HUES48 (cell line): ENCODE results near the gene SH3RF3.
"Not testable (repeated sequence)": the region's sequence is repeated elsewhere in the genome, so short reads cannot be mapped to it uniquely, and the experiment has no call there.

ENCODE experiments used
- H3K27ac ChIP-seq: one replicate; pipeline ENCODE4 v1.7.0; 2013; ENCODE audit warnings: low read depth, low read length, inconsistent platforms
- H3K27me3 ChIP-seq: 2 replicates; pipeline ENCODE4 v1.6.1; 2013; ENCODE audit warnings: mild to moderate bottlenecking, low read length; ENCODE audit not compliant: control insufficient read depth, insufficient read depth
- H3K36me3 ChIP-seq: 2 replicates; pipeline ENCODE4 v1.6.1; 2013; ENCODE audit warnings: low read length; ENCODE audit not compliant: control insufficient read depth, insufficient read depth
- H3K4me1 ChIP-seq: 2 replicates; pipeline ENCODE4 v1.6.1; 2013; ENCODE audit warnings: mild to moderate bottlenecking, low read length; ENCODE audit not compliant: control insufficient read depth, insufficient read depth
- H3K4me3 ChIP-seq: 2 replicates; pipeline ENCODE4 v1.5.1; 2013; ENCODE audit warnings: mild to moderate bottlenecking, low read depth, low read length
- H3K9ac ChIP-seq: 2 replicates; pipeline ENCODE4 v1.6.1; 2013; ENCODE audit warnings: mild to moderate bottlenecking, low read depth, low read length, moderate library complexity
- H3K9me3 ChIP-seq: 2 replicates; pipeline ENCODE4 v1.6.1; 2013; ENCODE audit warnings: low read length; ENCODE audit not compliant: control insufficient read depth, insufficient read depth

The SH3RF3 gene

DNA sequence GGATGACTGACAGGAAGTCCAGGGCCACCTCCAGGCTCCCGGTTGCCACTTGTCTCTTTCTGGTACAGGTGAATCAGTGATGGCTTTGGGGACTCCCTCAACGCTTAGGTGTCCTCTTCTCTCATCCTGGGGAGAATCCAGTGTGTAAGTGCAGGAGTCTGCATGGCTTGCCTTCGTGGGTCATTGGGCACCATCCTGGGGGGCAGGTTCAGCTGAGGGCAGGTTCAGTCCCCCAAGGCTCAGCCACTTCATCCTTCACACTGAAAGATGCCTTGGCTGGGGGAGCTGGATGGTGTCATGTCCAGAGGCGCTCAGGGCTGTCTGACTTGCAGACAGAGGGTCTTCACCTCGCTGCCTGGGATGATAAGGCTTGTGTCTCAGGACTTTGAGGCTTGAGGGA lies 29.2 kb downstream of the SH3RF3 start:
- Histone ChIP-seq H3K36me3 (no peaks in the 10 kb centered on the region), H3K9me3 (no peaks in the 10 kb centered on the region), H3K4me3 (no peak overlapping the region), H3K9ac (no peak overlapping the region), H3K27ac (no peak overlapping the region), H3K4me1 (no peaks in the 10 kb centered on the region), H3K27me3 (no peaks in the 10 kb centered on the region)

DNA sequence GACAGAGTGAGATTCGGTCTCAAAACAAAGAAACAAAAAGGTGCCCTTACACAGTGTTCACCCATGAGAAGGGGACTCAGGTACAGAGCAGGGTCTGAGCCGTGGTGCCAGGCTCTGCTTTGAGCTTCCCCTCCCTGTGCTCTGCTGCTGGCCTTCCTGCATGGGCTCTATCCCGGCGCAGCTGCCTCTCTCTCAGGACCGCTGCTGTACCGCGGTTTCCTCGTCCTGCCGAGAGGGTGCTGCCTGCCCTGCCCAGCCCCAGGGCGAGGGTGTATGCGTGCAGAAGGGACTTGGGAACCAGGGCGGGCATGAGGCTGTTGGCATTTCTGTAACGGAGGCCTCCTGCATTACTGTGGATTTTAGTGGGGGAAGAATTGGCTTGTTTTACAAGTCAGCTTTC lies 30.1 kb downstream of the SH3RF3 start:
- H3K9me3 ChIP-seq: no peaks in the 10 kb centered on the region
- H3K4me3 ChIP-seq: no peak overlapping the region
- H3K27ac ChIP-seq: no peak overlapping the region
- H3K9ac ChIP-seq: no peak overlapping the region
- no peaks in the 10 kb centered on the region for H3K36me3 ChIP-seq
- no peaks in the 10 kb centered on the region for H3K27me3 ChIP-seq
- no peaks in the 10 kb centered on the region for H3K4me1 ChIP-seq

- Histone ChIP-seq H3K4me1 (no peaks in the 10 kb centered on the region), H3K36me3 (no peaks in the 10 kb centered on the region), H3K4me3 (no peak overlapping the region), H3K9ac (no peak overlapping the region), H3K27ac (no peak overlapping the region), H3K9me3 (no peaks in the 10 kb centered on the region), H3K27me3 (no peaks in the 10 kb centered on the region)
Measured at GRCh38 chr2:109160714-109161440, 31.9 kb downstream of the SH3RF3 start.

DNA sequence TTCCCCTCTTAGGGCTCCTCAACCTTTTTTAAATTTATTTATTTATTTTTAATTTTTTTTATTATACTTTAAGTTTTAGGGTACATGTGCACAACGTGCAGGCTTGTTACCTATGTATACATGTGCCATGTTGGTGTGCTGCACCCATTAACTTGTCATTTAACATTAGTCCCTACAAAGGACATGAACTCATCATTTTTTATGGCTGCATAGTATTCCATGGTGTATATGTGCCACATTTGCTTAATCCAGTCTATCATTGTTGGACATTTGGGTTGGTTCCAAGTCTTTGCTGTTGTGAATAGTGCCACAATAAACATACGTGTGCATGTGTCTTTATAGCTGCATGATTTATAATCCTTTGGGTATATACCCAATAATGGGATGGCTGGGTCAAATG lies 33.4 kb downstream of the SH3RF3 start:
- H3K9ac ChIP-seq, H3K27me3 ChIP-seq, H3K27ac ChIP-seq, H3K36me3 ChIP-seq, H3K4me1 ChIP-seq, H3K4me3 ChIP-seq, H3K9me3 ChIP-seq: not testable (repeated sequence)

- no peaks in the 10 kb centered on the region for H3K27me3 ChIP-seq
- no peak overlapping the region for H3K27ac ChIP-seq
- no peak overlapping the region for H3K9ac ChIP-seq
- no peaks in the 10 kb centered on the region for H3K36me3 ChIP-seq
- no peaks in the 10 kb centered on the region for H3K9me3 ChIP-seq
- H3K4me1 ChIP-seq: peaks cover 3% of the 10 kb centered on the region; the same call in 1 of the 2 replicates
- H3K4me3 ChIP-seq: no peak overlapping the region
Measured at GRCh38 chr2:109162999-109163398, 34.0 kb downstream of the SH3RF3 start.

DNA sequence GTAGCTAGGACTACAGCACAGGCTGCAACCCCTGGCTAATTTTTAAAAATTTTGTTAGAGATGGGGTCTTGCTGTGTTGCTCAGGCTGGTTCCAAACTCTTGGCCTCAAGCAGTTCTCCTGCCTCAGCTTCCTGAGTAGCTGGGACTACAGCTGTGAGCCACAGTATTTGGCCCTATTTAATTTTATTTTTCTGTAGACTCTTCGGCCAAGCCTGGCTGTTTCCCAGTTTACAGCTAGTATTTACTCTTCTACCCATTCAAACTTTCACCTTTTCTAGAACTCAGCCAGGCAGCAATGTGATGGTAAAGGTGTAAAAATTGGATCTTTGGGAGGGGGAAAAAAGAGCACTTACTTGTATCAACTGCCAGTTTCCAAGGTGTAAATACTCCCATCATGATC lies 35.3 kb downstream of the SH3RF3 start:
- H3K27ac ChIP-seq: no peak overlapping the region
- no peaks in the 10 kb centered on the region for H3K36me3 ChIP-seq
- H3K27me3 ChIP-seq: no peaks in the 10 kb centered on the region
- H3K4me3 ChIP-seq: no peak overlapping the region
- no peak overlapping the region for H3K9ac ChIP-seq
- H3K4me1 ChIP-seq: peaks cover 6% of the 10 kb centered on the region; the same call in 1 of the 2 replicates
- no peaks in the 10 kb centered on the region for H3K9me3 ChIP-seq

DNA sequence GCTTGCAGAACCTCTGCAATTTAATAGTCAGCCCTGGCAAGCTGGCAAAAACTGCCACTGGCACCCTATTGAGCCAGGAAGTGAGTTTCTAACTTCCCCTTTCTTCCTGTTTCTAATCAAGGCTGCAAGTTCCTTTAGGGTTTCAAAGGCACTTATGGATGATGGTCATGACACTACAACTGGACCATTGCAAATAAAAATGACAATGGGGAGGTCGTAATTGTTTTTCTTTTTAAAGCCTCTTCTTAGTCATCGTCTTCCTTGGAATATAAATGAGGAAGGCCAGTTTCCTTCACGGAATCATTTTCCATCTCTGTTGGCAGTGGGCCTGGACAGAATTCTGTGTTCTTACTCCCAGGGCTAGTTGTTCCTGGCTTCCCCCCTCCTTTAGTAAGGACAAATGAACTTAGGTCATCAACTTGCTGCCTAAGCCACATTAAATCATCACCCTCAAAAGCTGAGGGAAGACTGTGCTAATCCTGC lies 35.8 kb downstream of the SH3RF3 start:
- H3K27ac ChIP-seq: no peak overlapping the region
- no peak overlapping the region for H3K9ac ChIP-seq
- no peaks in the 10 kb centered on the region for H3K36me3 ChIP-seq
- no peaks in the 10 kb centered on the region for H3K27me3 ChIP-seq
- no peaks in the 10 kb centered on the region for H3K9me3 ChIP-seq
- H3K4me3 ChIP-seq: no peak overlapping the region
- peaks cover 6% of the 10 kb centered on the region; the same call in 1 of the 2 replicates for H3K4me1 ChIP-seq

- Histone ChIP-seq H3K27ac (no peak overlapping the region), H3K4me3 (no peak overlapping the region), H3K4me1 (peaks cover 11% of the 10 kb centered on the region)
Measured at GRCh38 chr2:109166811-109167210, 37.8 kb downstream of the SH3RF3 start.

DNA sequence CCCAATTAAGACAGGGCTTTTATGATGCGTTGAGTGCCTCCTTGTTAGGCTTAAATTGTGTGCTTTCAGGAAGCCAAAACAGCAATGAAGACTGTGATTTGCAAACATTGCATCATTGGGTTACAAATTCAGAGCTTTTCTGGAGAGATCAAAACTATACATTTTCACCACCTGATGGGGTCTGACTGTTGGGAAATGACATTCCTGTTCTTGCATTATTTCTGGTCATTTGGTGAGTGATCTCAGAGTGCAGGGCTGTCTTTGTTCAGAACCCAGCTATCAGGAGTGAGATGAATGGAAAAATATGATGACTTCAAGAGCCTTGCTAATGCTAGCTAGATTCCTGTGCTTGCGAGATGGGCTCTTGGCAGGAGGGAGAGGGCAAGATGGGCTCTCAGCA lies 39.1 kb downstream of the SH3RF3 start:
- Histone ChIP-seq H3K9ac (no peak overlapping the region), H3K4me3 (no peak overlapping the region), H3K9me3 (no peaks in the 10 kb centered on the region), H3K4me1 (peaks cover 21% of the 10 kb centered on the region), H3K36me3 (no peaks in the 10 kb centered on the region), H3K27me3 (no peaks in the 10 kb centered on the region), H3K27ac (no peak overlapping the region)

More at GRCh38 chr2:109166811-109167210, 37.8 kb downstream of the SH3RF3 start:
- Histone ChIP-seq H3K36me3 (no peaks in the 10 kb centered on the region), H3K9ac (no peak overlapping the region), H3K9me3 (no peaks in the 10 kb centered on the region), H3K27me3 (no peaks in the 10 kb centered on the region)

GRCh38 chr2:109168716-109169115 lies 39.7 kb downstream of the SH3RF3 start:
- Histone ChIP-seq H3K36me3 (no peaks in the 10 kb centered on the region), H3K9me3 (no peaks in the 10 kb centered on the region), H3K4me1 (peaks cover 21% of the 10 kb centered on the region), H3K27ac (no peak overlapping the region), H3K4me3 (no peak overlapping the region), H3K27me3 (no peaks in the 10 kb centered on the region), H3K9ac (no peak overlapping the region)

DNA sequence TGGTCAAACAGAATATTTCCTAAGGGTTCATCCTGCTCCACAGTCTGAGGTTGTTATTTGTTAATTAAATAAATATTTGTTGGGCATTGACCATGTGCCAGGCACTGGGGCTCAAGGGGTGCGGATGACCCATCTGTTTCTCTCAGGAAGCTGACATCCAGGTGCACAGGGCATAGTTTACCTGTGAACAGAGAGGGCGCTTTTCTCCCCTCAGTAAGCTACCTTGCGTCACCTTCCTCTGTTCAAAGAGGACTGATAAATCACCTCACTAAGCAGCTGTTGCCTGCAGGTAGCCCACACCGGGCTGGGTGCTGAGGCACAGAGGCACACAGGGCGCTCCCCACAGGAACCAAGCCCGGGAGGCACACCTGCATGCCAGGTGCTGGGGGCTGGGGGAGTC lies 41.6 kb downstream of the SH3RF3 start:
- Histone ChIP-seq H3K4me1 (peaks cover 21% of the 10 kb centered on the region), H3K9ac (no peak overlapping the region), H3K27me3 (no peaks in the 10 kb centered on the region), H3K27ac (no peak overlapping the region), H3K9me3 (peaks cover 5% of the 10 kb centered on the region; the same call in 1 of the 2 replicates), H3K4me3 (no peak overlapping the region), H3K36me3 (no peaks in the 10 kb centered on the region)
